ENCODE results near the gene MT4.
A peak's percentile ranks its signal among the peaks of the same experiment; 100 is the strongest.

- TF ChIP-seq, protein P1, sequence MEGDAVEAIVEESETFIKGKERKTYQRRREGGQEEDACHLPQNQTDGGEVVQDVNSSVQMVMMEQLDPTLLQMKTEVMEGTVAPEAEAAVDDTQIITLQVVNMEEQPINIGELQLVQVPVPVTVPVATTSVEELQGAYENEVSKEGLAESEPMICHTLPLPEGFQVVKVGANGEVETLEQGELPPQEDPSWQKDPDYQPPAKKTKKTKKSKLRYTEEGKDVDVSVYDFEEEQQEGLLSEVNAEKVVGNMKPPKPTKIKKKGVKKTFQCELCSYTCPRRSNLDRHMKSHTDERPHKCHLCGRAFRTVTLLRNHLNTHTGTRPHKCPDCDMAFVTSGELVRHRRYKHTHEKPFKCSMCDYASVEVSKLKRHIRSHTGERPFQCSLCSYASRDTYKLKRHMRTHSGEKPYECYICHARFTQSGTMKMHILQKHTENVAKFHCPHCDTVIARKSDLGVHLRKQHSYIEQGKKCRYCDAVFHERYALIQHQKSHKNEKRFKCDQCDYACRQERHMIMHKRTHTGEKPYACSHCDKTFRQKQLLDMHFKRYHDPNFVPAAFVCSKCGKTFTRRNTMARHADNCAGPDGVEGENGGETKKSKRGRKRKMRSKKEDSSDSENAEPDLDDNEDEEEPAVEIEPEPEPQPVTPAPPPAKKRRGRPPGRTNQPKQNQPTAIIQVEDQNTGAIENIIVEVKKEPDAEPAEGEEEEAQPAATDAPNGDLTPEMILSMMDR (conservative IDR thresholded peaks at IDR 0.05; ENCODE audit: low read depth, low read length): 0 out of 2 replicates have a peak, but pooled peaks have one; percentile 24
- TF ChIP-seq MXI1 (IDR thresholded peaks at IDR 0.05; ENCODE audit: borderline replicate concordance, low read depth, low read length) (no peak), RAD21 (IDR thresholded peaks at IDR 0.05; ENCODE audit: low read length) (peak; percentile 5; the same call in 1 of the 2 replicates), POLR2A (IDR thresholded peaks at IDR 0.05; ENCODE audit: low read depth, low read length) (no peak)
- TF ChIP-seq, protein P2, sequence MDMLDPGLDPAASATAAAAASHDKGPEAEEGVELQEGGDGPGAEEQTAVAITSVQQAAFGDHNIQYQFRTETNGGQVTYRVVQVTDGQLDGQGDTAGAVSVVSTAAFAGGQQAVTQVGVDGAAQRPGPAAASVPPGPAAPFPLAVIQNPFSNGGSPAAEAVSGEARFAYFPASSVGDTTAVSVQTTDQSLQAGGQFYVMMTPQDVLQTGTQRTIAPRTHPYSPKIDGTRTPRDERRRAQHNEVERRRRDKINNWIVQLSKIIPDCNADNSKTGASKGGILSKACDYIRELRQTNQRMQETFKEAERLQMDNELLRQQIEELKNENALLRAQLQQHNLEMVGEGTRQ (IDR thresholded peaks at IDR 0.05; ENCODE audit: low read depth, low read length): no peak
These were observed 44.6 kb downstream of the MT4 start for GRCh38 chr16:56609463-56609921.

All from IMR-90 (cell line).